ENCODE results near the gene TBX4.

Gene TBX4

GRCh38 chr17:61452301-61453290 lies at the start of gene TBX4:
TSS of gene TBX4 (plus strand) at chr17:61452422. CDS start at chr17:61456491, 4,069 bp downstream.
- ChIA-PET CTCF (no interaction called here), POLR2A (no interaction called here)
- DNase-seq (ENCODE audit: extremely low spot score) = no peak
- no peak for TF ChIP-seq CTCF (IDR thresholded peaks at IDR 0.05; ENCODE audit: control extremely low read depth, extremely low read depth, low read depth, missing control alignments)

- no peak for DNase-seq (ENCODE audit: extremely low spot score)
- POLR2A ChIA-PET = no interaction called here
- CTCF ChIA-PET = interaction anchor here (0.9 kb wide), 1 partner anchor 9 kb away, joined by 3 read pairs; no protein-coding TSS in a partner anchor
- TF ChIP-seq CTCF (IDR thresholded peaks at IDR 0.05; ENCODE audit: control extremely low read depth, extremely low read depth, low read depth, missing control alignments) = no peak
These were observed 49.0 kb upstream of the TBX4 start for GRCh38 chr17:61402978-61403800.

GRCh38 chr17:61403801-61404662 lies 48.2 kb upstream of the TBX4 start:
- TF ChIP-seq CTCF (IDR thresholded peaks at IDR 0.05; ENCODE audit: control extremely low read depth, extremely low read depth, low read depth, missing control alignments) = no peak
- ChIA-PET POLR2A (no interaction called here), CTCF (no interaction called here)
- no peak for DNase-seq (ENCODE audit: extremely low spot score)

GRCh38 chr17:61404663-61404912 lies 47.6 kb upstream of the TBX4 start:
- ChIA-PET POLR2A (no interaction called here), CTCF (no interaction called here)
- DNase-seq (ENCODE audit: extremely low spot score) = no peak
- no peak for TF ChIP-seq CTCF (IDR thresholded peaks at IDR 0.05; ENCODE audit: control extremely low read depth, extremely low read depth, low read depth, missing control alignments)

GRCh38 chr17:61404913-61405685 lies 47.1 kb upstream of the TBX4 start:
- POLR2A ChIA-PET = no interaction called here
- no peak for TF ChIP-seq CTCF (IDR thresholded peaks at IDR 0.05; ENCODE audit: control extremely low read depth, extremely low read depth, low read depth, missing control alignments)
- CTCF ChIA-PET = no interaction called here
- no peak for DNase-seq (ENCODE audit: extremely low spot score)
